GM12878 (cell line): ENCODE results near the gene RASAL2. TPM values are rescaled to one million over a fixed set of nuclear protein-coding genes. Genes with fewer than 3 reads are reported as not detected.

ENCODE experiments used
- ATAC-seq: fragments of 200-7000 bp; cut with Tn5 transposase; 3 replicates; pipeline ENCODE4 v1.9.1; 2020; ENCODE audit warnings: mild to moderate bottlenecking, moderate library complexity
- BruUV-seq: library from RNA; stranded (reverse); fragments of 400-500 nt; replicated peaks from 2 replicates; lab custom pipeline; 2021; lab: Mats Ljungman, UMichigan
- CTCF ChIA-PET: fragments of 300-600 bp; sonication (Branson Sonifier 250); formaldehyde crosslinking; extraction: SDS; loops from one replicate; lab custom pipeline; 2021; ENCODE audit warnings: inconsistent platforms; lab: Yijun Ruan, JAX
- POLR2A ChIA-PET: fragments of 350-600 bp; formaldehyde crosslinking; extraction: SDS; loops from one replicate; lab custom pipeline; 2021; ENCODE audit warnings: inconsistent platforms; lab: Charles Lee
- RAD21 ChIA-PET: fragments of 300-600 bp; sonication (Branson Sonifier 250); formaldehyde crosslinking; loops from one replicate; lab custom pipeline; 2023; ENCODE audit warnings: antibody characterized with exemption; ENCODE audit not compliant: unreplicated experiment; lab: Charles Lee
- SMC1A ChIA-PET: fragments of 300-600 bp; sonication (Branson Sonifier 250); formaldehyde crosslinking; loops from one replicate; lab custom pipeline; 2023; ENCODE audit not compliant: unreplicated experiment, uncharacterized antibody; lab: Charles Lee
- DNase-seq: peaks from one replicate; pipeline ENCODE4 v3.0.0-alpha.2; 2011; ENCODE audit warnings: low read depth, low spot score
- FAIRE-seq: peaks from 3 replicates; lab custom pipeline; 2011; peaks lifted over from hg19 to GRCh38; lab: Jason Lieb, UNC
- H2AFZ ChIP-seq: 2 replicates; pipeline ENCODE4 v1.6.0; 2011; ENCODE audit warnings: low read depth, low read length, control low read depth; ENCODE audit not compliant: control insufficient read depth
- H3K27ac ChIP-seq: 2 replicates; pipeline ENCODE4 v1.5.1; 2011; ENCODE audit warnings: control low read depth; ENCODE audit not compliant: control insufficient read depth, insufficient read depth
- H3K27me3 ChIP-seq, 2 experiments: replicated peaks in 1 of 2; 2 replicates each; pipeline versions ENCODE4 v1.6.0 to v1.6.1; 2011; ENCODE audit warnings: low read length in 1 of 2; ENCODE audit not compliant: control insufficient read depth in 2 of 2, insufficient read depth in 2 of 2
- H3K36me3 ChIP-seq, 2 experiments: 2 replicates each; pipeline ENCODE4 v1.5.1; 2011; ENCODE audit warnings: low read length in 1 of 2; ENCODE audit not compliant: control insufficient read depth in 2 of 2, insufficient read depth in 2 of 2
- H3K4me1 ChIP-seq: 2 replicates; pipeline ENCODE4 v1.6.1; 2011; ENCODE audit warnings: mild to moderate bottlenecking, low read length, moderate library complexity, mixed read lengths; ENCODE audit not compliant: control insufficient read depth, insufficient read depth
- H3K4me2 ChIP-seq: 2 replicates; pipeline ENCODE4 v1.6.0; 2011; ENCODE audit warnings: control low read depth; ENCODE audit not compliant: control insufficient read depth, insufficient read depth
- H3K4me3 ChIP-seq: fragments of 200-600 bp; sonication (generic); 2 replicates; pipeline ENCODE4 v1.5.1; 2016
- H3K79me2 ChIP-seq: 2 replicates; pipeline ENCODE4 v1.6.0; 2011; ENCODE audit warnings: low read length; ENCODE audit not compliant: control insufficient read depth, insufficient read depth
- H3K9ac ChIP-seq: 2 replicates; pipeline ENCODE4 v1.8.0; 2011; ENCODE audit warnings: low read length, control low read depth, mixed read lengths; ENCODE audit not compliant: control insufficient read depth, insufficient read depth
- H3K9me3 ChIP-seq: replicated peaks from 3 replicates; pipeline ENCODE4 v1.5.1; 2011; ENCODE audit warnings: mild to moderate bottlenecking, low read length; ENCODE audit not compliant: control insufficient read depth, insufficient read depth
- H4K20me1 ChIP-seq: 2 replicates; pipeline ENCODE4 v1.6.0; 2011; ENCODE audit not compliant: control insufficient read depth, insufficient read depth
- ATF3 ChIP-seq: IDR thresholded peaks from 2 replicates; pipeline ENCODE4 v1.6.1; 2011; ENCODE audit warnings: low read depth, mild to moderate bottlenecking, low read length, moderate library complexity, borderline replicate concordance; ENCODE audit errors: extremely low read depth
- ATF7 ChIP-seq: fragments of 450-650 bp; IDR thresholded peaks from 2 replicates; pipeline ENCODE4 v1.6.1; 2016; ENCODE audit warnings: low read depth, mild to moderate bottlenecking
- E2F4 ChIP-seq: IDR thresholded peaks from 2 replicates; pipeline ENCODE4 v1.6.1; 2012; ENCODE audit warnings: low read depth, low read length, improper control_type of control experiment
- EED ChIP-seq: sonication (generic); IDR thresholded peaks from 2 replicates; pipeline ENCODE4 v1.6.1; 2016; ENCODE audit warnings: antibody characterized with exemption, low read depth
- EP300 ChIP-seq, 2 experiments: fragments of 150-350 bp in 1 of 2; IDR thresholded peaks; 2 replicates each; pipeline ENCODE4 v1.6.1; 2011 to 2012; ENCODE audit warnings: low read depth in 2 of 2, low read length in 2 of 2, borderline replicate concordance in 1 of 2, improper control_type of control experiment in 1 of 2, inconsistent platforms in 1 of 2; ENCODE audit not compliant: control insufficient read depth in 1 of 2
- GATAD2B ChIP-seq: fragments of 450-650 bp; conservative IDR thresholded peaks from 2 replicates; pipeline ENCODE4 v1.6.1; 2017; ENCODE audit warnings: low read depth, mild to moderate bottlenecking, moderate library complexity
- HCFC1 ChIP-seq: fragments of 150-350 bp; IDR thresholded peaks from 2 replicates; pipeline ENCODE4 v1.6.1; 2014; ENCODE audit warnings: low read length
- IRF5 ChIP-seq: fragments of 450-650 bp; IDR thresholded peaks from 2 replicates; pipeline ENCODE4 v1.6.1; 2017; ENCODE audit warnings: borderline replicate concordance
- JUND ChIP-seq: IDR thresholded peaks from 2 replicates; pipeline ENCODE4 v1.6.1; 2012; ENCODE audit warnings: low read depth, mild to moderate bottlenecking, low read length, improper control_type of control experiment, moderate library complexity
- MTA2 ChIP-seq: fragments of 450-650 bp; IDR thresholded peaks from 2 replicates; pipeline ENCODE4 v1.6.1; 2016; ENCODE audit warnings: low read depth, mild to moderate bottlenecking, moderate library complexity
- POLR2AphosphoS5 ChIP-seq: IDR thresholded peaks from 2 replicates; pipeline ENCODE4 v1.6.1; 2011; ENCODE audit warnings: mild to moderate bottlenecking, low read length, inconsistent platforms
- POU2F2 ChIP-seq: IDR thresholded peaks from 3 replicates; pipeline ENCODE4 v1.6.1; 2011; ENCODE audit warnings: low read depth, mild to moderate bottlenecking, low read length, borderline replicate concordance
- SMAD5 ChIP-seq: IDR thresholded peaks from 2 replicates; pipeline ENCODE4 v1.6.1; 2016; ENCODE audit warnings: antibody characterized with exemption, low read depth
- SMC3 ChIP-seq: IDR thresholded peaks from 2 replicates; pipeline ENCODE4 v1.6.1; 2011; ENCODE audit warnings: low read length, improper control_type of control experiment, borderline replicate concordance
- STAT3 ChIP-seq: IDR thresholded peaks from 2 replicates; pipeline ENCODE4 v1.6.1; 2011; ENCODE audit warnings: low read depth, low read length, improper control_type of control experiment
- TBL1XR1 ChIP-seq: IDR thresholded peaks from 2 replicates; pipeline ENCODE4 v1.6.1; 2012; ENCODE audit warnings: low read depth, low read length, improper control_type of control experiment
- ZNF207 ChIP-seq: fragments of 450-650 bp; IDR thresholded peaks from 2 replicates; pipeline ENCODE4 v1.6.1; 2014; ENCODE audit warnings: antibody characterized with exemption, mild to moderate bottlenecking, borderline replicate concordance
- WGBS: methylation state at CpG from one replicate; pipeline ENCODE4 v1.1.6; 2016; ENCODE audit warnings: low lambda C conversion rate; ENCODE audit not compliant: insufficient replicate concordance, insufficient coverage; ENCODE audit errors: missing lambda C conversion rate; 5-methylcytosine and 5-hydroxymethylcytosine counted together
- in situ Hi-C: fragments of 300-500 bp; cut with MboI; formaldehyde crosslinking; loops from 9 replicates; pipeline ENCODE4 v1.14.3; 2018; ENCODE audit warnings: mixed read lengths
- intact Hi-C: fragments of 100-400 bp; cut with micrococcal nuclease; formaldehyde crosslinking; loops from one replicate; pipeline ENCODE4 v1.14.2; 2022; ENCODE audit not compliant: unreplicated experiment
- polyA plus RNA-seq, 11 experiments: library from polyadenylated mRNA; depleted of rRNA in 4 of 11; unstranded in 6 of 11; stranded (reverse) in 5 of 11; fragments of >200 nt; fragmentation: Nextera tagmentation in 4 of 11; fragmentation: Illumina TruSeq in 1 of 11; extraction: Ambion mirVana in 4 of 11; extraction: Trizol in 1 of 11; gene quantifications; 1 replicate in 1 of 11; 2 replicates in 10 of 11; pipeline versions ENCODE4 v1.2.1 to v1.2.3, GENCODE V29; 2011 to 2016; ENCODE audit warnings: inconsistent platforms in 2 of 11, missing spikeins in 2 of 11, low read depth in 1 of 11
- total RNA-seq, 4 experiments: library from RNA; depleted of rRNA in 3 of 4; stranded (reverse); fragments of >200 nt in 3 of 4; fragmentation: Illumina TruSeq in 1 of 4; extraction: Trizol in 1 of 4; gene quantifications; 2 replicates each; pipeline versions ENCODE4 v1.2.1 to v1.2.3, GENCODE V29; 2013 to 2021

RASAL2 gene
- total and polyA plus RNA-seq, 10 of the 15 experiments (the other 5 are each of a cell fraction or from before 2014, with no cell fraction given): 0.02 to 6.9 (median 0.17) TPM; not detected in 1

GRCh38 chr1:178086766-178087165, 7.1 kb upstream of the RASAL2 start:
- no peaks in the 10 kb centered on the region for H4K20me1 ChIP-seq
- H3K27me3 ChIP-seq: peaks cover 0 to 3% of the 10 kb centered on the region in 2 experiments; a peak in 1 of 4 replicates
- H3K9me3 ChIP-seq: no peaks in the 10 kb centered on the region
- DNase-seq: no peak
- RAD21 ChIA-PET: no interaction called here
- no peaks in the 10 kb centered on the region for H3K79me2 ChIP-seq
- SMC1A ChIA-PET: no interaction called here
- POLR2A ChIA-PET: no interaction called here
- H2AFZ ChIP-seq: no peak overlapping the region
- no peak overlapping the region for H3K4me3 ChIP-seq
- in situ Hi-C loops: no loop called here
- H3K27ac ChIP-seq: no peak overlapping the region
- no peak overlapping the region for H3K4me2 ChIP-seq
- no peaks in the 10 kb centered on the region for H3K4me1 ChIP-seq
- no TSS peak for BruUV-seq
- CTCF ChIA-PET: interaction anchor here (0.7 kb wide), 1 partner anchor 93 kb away, joined by 3 read pairs; no protein-coding TSS in a partner anchor
- intact Hi-C loops: no loop called here
- 19% methylated on average over 4 of the region's 4 CpGs for WGBS
- no peak overlapping the region for H3K9ac ChIP-seq
- TF ChIP-seq ATF7 (no peak), POU2F2 (no peak), SMC3 (no peak), ATF3 (no peak), TBL1XR1 (no peak), HCFC1 (no peak), EP300 (IDR thresholded peaks at IDR 0.05; ENCODE audit: borderline replicate concordance in 1 of 2, control insufficient read depth in 1 of 2, low read depth in 2 of 2, low read length in 2 of 2) (no peak), POLR2AphosphoS5 (no peak), JUND (no peak), EED (no peak), SMAD5 (no peak), STAT3 (no peak), MTA2 (no peak), IRF5 (no peak), GATAD2B (no peak), ZNF207 (no peak), E2F4 (no peak)
- TF ChIP-seq, all 136 proteins: peak for 0
- FAIRE-seq: no peak
- H3K36me3 ChIP-seq: no peaks in the 10 kb centered on the region
- ATAC-seq: peak; percentile 47
